ENCODE data around the gene POLR2J.
A peak's percentile ranks its signal among the peaks of the same experiment; 100 is the strongest.

The POLR2J gene

DNA sequence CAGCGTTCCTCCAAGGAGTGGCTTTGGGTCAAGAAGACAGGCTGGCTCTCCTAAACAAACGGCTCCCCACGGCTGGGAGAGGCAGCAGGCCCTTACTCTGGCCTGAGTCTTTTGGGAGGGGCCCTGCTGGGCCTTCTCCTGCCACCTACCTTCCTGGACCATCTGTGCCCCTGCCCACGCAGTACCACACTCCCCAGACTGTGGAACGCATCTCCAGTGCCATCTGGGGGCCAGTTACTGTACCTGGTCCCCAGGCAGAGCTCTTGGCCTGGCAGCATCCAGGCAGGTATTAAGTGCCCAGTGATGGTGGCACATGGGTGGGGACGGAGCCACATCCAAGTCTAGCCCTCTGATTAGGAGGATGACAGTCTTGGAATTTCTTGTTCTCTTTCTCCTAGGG lies 28.5 kb downstream of the POLR2J start:
- H3K36me3 ChIP-seq (ENCODE audit: insufficient read depth, low read length), result peaks cover 26% of the 10 kb centered on the region
- no peaks in the 10 kb centered on the region for H3K27me3 ChIP-seq (ENCODE audit: insufficient read depth, low read length)
- no peak overlapping the region for H3K4me3 ChIP-seq (ENCODE audit: low read length)
- H2AFZ ChIP-seq (ENCODE audit: low read depth, low read length), result no peak overlapping the region
- no peaks in the 10 kb centered on the region for H3K9me3 ChIP-seq (ENCODE audit: low read length)
- H3K4me1 ChIP-seq (ENCODE audit: insufficient read depth, low read length), result peaks cover 8% of the 10 kb centered on the region

DNA sequence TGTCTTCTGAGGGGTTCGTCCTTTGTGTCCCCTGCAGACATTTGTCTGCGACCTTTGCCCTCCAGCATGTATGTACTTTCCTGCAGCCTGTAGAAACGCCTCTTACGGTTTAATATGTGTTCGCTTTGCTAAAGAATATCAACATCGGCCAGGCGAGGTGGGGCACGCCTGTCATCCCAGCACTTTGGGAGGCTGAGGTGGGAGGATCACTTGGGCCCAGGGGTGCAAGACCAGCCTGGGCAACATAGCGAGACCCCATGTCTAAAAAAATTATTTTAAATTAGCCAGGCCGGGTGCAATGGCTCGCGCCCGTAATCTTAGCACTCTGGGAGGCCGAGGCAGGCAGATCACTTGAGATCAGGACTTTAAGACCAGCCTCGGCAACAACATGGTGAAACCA lies 29.6 kb downstream of the POLR2J start:
- H3K9me3 ChIP-seq (ENCODE audit: low read length), result no peaks in the 10 kb centered on the region
- H3K4me3 ChIP-seq (ENCODE audit: low read length), result no peak overlapping the region
- H3K36me3 ChIP-seq (ENCODE audit: insufficient read depth, low read length), result peaks cover 27% of the 10 kb centered on the region
- no peaks in the 10 kb centered on the region for H3K27me3 ChIP-seq (ENCODE audit: insufficient read depth, low read length)
- peaks cover 8% of the 10 kb centered on the region for H3K4me1 ChIP-seq (ENCODE audit: insufficient read depth, low read length)
- H2AFZ ChIP-seq (ENCODE audit: low read depth, low read length), result no peak overlapping the region

DNA sequence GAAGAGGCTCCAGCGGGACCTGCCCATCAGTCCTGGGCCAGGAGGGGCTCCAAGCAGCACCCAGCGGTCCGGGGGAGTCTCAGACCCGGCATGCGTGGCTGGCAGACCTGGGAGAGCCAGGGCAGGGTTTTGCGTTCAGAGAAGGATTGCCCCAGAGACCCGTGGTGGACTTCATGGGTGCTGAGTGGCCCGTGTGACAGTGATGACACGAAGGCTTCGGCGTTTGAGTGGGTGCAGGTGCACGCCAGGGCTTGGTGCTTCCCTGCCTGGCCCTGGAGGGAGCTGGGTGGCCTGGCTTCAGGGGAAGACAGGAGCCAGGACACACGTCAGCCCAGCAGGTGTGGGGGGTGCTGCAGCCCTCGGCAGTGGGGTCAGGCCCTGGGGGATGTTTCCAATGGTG lies 31.4 kb downstream of the POLR2J start:
- Histone ChIP-seq H3K9me3 (ENCODE audit: low read length) (no peaks in the 10 kb centered on the region), H3K4me3 (ENCODE audit: low read length) (no peak overlapping the region), H3K36me3 (ENCODE audit: insufficient read depth, low read length) (peaks cover 31% of the 10 kb centered on the region), H3K4me1 (ENCODE audit: insufficient read depth, low read length) (peaks cover 8% of the 10 kb centered on the region), H2AFZ (ENCODE audit: low read depth, low read length) (no peak overlapping the region), H3K27me3 (ENCODE audit: insufficient read depth, low read length) (no peaks in the 10 kb centered on the region)

DNA sequence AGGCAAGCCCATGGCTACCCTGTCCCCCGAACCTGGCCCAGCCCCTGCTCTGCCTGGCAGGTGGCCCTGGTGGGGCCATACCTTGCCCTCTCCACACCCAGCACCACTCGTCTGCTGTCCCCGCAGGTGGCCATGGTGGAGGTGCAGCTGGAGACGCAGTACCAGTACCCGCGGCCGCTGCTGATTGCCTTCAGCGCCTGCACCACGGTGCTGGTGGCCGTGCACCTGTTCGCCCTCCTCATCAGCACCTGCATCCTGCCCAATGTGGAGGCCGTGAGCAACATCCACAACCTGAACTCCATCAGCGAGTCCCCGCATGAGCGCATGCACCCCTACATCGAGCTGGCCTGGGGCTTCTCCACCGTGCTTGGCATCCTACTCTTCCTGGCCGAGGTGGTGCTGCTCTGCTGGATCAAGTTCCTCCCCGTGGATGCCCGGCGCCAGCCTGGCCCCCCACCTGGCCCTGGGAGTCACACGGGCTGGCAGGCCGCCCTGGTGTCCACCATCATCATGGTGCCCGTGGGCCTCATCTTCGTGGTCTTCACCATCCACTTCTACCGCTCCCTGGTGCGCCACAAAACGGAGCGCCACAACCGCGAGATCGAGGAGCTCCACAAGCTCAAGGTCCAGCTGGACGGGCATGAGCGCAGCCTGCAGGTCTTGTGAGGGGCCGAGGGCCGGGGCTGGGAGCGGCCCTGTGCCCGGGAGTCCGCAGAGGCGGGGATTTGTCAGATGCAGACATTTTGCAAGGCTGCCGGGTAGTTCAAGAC lies 32.1 kb downstream of the POLR2J start:
- Histone ChIP-seq H2AFZ (ENCODE audit: low read depth, low read length) (no peak overlapping the region), H3K4me3 (ENCODE audit: low read length) (no peak overlapping the region), H3K27me3 (ENCODE audit: insufficient read depth, low read length) (no peaks in the 10 kb centered on the region), H3K36me3 (ENCODE audit: insufficient read depth, low read length) (peaks cover 35% of the 10 kb centered on the region), H3K4me1 (ENCODE audit: insufficient read depth, low read length) (peaks cover 6% of the 10 kb centered on the region), H3K9me3 (ENCODE audit: low read length) (no peaks in the 10 kb centered on the region)

DNA sequence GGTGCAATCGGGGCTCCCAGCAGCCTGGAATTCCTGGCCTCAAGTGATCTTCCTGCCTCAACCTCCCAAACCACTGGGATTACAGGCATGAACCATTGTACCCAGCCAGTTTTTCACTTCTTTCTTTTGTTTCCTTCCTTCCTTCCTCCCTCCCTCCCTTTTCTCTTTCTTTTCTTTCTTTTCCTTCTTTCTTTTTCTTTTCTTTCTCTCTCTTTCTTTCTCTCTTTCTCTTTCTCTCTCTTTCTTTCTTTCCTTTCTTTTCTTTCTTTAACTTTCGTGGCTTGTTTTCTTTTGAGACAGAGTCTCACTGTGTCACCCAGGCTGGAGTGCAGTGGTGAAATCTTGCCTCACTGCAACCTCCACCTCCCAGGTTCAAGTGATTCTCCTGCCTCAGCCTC lies 33.0 kb downstream of the POLR2J start:
- Histone ChIP-seq H3K27me3 (ENCODE audit: insufficient read depth, low read length) (no peaks in the 10 kb centered on the region), H3K4me1 (ENCODE audit: insufficient read depth, low read length) (peaks cover 5% of the 10 kb centered on the region), H3K4me3 (ENCODE audit: low read length) (no peak overlapping the region), H3K36me3 (ENCODE audit: insufficient read depth, low read length) (peaks cover 38% of the 10 kb centered on the region), H2AFZ (ENCODE audit: low read depth, low read length) (no peak overlapping the region), H3K9me3 (ENCODE audit: low read length) (no peaks in the 10 kb centered on the region)

DNA sequence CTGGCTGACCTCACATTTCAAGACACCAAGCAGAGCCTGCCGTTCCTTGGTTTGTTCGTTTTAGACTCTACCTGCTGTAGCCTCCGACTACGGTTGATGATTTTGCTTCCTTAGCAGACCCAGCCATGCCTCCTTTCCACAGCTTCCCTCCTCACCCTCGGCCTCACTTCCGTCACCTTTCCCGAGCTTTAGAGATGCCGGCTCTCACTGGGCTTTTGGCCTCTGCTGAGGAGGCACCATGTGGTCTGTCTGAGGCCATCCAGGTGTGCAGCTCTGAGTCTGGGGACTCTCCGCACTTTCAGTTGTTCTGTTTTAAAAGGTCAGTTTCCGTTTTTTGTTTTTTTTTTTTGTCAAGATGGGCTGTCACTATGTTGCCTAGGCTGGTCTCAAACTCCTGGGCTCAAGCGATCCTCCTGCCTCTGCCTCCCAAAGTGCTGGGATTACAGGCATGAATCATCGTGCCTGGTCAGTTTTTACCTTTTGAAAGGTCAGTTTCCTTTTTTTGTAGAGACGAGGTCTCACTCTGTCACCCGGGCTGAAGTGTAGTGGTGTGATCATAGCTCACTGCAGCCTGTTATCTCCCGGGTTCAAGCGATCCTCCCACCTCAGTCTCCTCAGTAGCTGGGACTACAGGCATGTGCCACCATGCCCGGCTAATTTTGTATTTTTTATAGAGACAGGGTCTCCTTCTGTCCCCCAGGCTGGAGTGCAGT lies 33.6 kb downstream of the POLR2J start:
- Histone ChIP-seq H3K4me3 (ENCODE audit: low read length) (no peak overlapping the region), H3K36me3 (ENCODE audit: insufficient read depth, low read length) (peaks cover 38% of the 10 kb centered on the region), H3K4me1 (ENCODE audit: insufficient read depth, low read length) (peaks cover 5% of the 10 kb centered on the region), H2AFZ (ENCODE audit: low read depth, low read length) (no peak overlapping the region), H3K27me3 (ENCODE audit: insufficient read depth, low read length) (no peaks in the 10 kb centered on the region), H3K9me3 (ENCODE audit: low read length) (no peaks in the 10 kb centered on the region)

DNA sequence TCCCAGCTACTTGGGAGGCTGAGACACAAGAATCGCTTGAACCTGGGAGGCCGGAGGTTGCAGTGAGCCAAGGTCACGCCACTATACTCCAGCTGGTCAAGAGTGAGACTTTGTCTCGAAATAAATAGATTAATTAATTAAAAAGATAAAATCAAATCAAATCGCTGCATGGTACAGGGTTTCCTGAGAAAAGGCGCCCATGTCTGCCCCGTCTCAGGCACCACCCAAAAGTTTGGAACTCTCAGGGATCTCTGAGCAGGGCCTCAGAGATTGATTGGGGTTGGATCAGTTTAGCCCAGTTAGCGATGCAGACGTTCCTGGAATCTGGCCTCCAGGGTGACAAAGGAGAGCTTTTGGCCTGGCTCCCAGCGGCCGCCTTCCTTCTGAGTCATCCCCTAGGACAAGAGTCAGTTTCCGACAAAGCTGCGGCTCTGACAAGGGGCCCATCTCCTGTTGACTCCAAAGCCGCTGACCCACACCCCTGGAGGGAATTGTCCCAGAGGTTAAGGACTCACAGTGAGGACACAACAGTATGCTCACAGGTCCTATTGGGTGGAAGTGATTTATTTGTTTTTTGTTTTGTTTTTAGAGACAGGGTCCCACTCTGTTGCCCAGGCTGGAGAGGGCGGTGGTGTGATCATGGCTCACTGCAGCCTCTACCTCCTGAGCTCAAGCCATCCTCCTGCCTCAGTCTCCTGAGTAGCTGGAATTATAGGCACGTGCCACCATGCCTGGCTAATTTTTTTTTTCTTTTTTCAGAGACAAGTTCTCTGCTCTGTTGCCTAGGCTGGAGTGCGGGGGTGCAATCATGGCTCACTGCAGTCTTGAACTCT lies 38.5 kb downstream of the POLR2J start:
- peaks cover 25% of the 10 kb centered on the region for H3K36me3 ChIP-seq (ENCODE audit: insufficient read depth, low read length)
- peaks cover 5% of the 10 kb centered on the region for H3K4me1 ChIP-seq (ENCODE audit: insufficient read depth, low read length)
- no peak overlapping the region for H3K4me3 ChIP-seq (ENCODE audit: low read length)
- no peak overlapping the region for H2AFZ ChIP-seq (ENCODE audit: low read depth, low read length)
- no peaks in the 10 kb centered on the region for H3K9me3 ChIP-seq (ENCODE audit: low read length)
- no peaks in the 10 kb centered on the region for H3K27me3 ChIP-seq (ENCODE audit: insufficient read depth, low read length)

DNA sequence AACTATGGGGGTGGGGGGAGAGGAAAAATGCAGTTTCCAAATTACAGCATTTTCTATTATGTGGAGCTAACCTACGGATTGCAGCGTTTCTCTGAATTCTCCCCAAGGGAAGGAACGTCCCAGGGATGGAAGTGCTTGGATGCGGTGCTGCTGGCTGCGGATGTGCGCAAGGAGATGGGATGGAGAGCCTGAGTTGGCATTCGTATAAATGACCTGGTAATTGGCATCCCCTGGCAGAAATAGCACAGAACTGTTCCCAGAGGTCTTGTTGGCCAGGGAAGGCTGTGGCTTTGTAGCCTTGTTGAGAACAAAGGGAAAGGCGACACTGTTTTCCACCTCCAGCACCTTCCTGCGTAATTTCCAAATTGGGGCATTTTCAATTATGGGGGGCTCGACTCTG lies 42.6 kb downstream of the POLR2J start:
- H2AFZ ChIP-seq (ENCODE audit: low read depth, low read length), result no peak overlapping the region
- H3K27me3 ChIP-seq (ENCODE audit: insufficient read depth, low read length), result no peaks in the 10 kb centered on the region
- peaks cover 10% of the 10 kb centered on the region for H3K36me3 ChIP-seq (ENCODE audit: insufficient read depth, low read length)
- no peaks in the 10 kb centered on the region for H3K9me3 ChIP-seq (ENCODE audit: low read length)
- H3K4me3 ChIP-seq (ENCODE audit: low read length), result no peak overlapping the region
- H3K4me1 ChIP-seq (ENCODE audit: insufficient read depth, low read length), result peaks cover 22% of the 10 kb centered on the region

DNA sequence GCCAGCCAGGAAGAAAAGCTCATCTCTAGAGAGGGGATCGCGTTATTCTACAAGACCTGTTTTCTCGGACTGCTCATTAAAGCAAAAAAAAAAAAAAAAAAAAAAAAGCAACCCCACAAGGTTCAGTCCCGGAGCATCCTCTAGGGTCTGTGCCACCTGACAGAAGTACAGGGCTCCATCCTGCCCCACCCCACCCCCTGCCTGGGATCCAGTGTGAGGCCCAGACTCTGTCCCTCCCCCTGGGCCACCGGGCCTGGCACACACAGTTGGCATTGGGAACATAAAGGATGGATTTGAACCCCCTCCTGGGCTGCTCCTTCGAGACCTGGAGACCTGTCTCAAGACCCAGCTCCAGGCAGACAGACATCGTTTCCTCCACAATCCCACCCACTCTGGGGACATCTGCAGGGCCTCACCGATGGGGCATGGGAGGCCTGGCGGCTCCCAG lies 44.7 kb downstream of the POLR2J start:
- peak overlapping the region; percentile 98 for H2AFZ ChIP-seq (ENCODE audit: low read depth, low read length)
- H3K4me3 ChIP-seq (ENCODE audit: low read length), result peak overlapping the region; percentile 96
- peaks cover 22% of the 10 kb centered on the region for H3K4me1 ChIP-seq (ENCODE audit: insufficient read depth, low read length)
- H3K9me3 ChIP-seq (ENCODE audit: low read length), result no peaks in the 10 kb centered on the region
- H3K27me3 ChIP-seq (ENCODE audit: insufficient read depth, low read length), result no peaks in the 10 kb centered on the region
- H3K36me3 ChIP-seq (ENCODE audit: insufficient read depth, low read length), result peaks cover 5% of the 10 kb centered on the region

DNA sequence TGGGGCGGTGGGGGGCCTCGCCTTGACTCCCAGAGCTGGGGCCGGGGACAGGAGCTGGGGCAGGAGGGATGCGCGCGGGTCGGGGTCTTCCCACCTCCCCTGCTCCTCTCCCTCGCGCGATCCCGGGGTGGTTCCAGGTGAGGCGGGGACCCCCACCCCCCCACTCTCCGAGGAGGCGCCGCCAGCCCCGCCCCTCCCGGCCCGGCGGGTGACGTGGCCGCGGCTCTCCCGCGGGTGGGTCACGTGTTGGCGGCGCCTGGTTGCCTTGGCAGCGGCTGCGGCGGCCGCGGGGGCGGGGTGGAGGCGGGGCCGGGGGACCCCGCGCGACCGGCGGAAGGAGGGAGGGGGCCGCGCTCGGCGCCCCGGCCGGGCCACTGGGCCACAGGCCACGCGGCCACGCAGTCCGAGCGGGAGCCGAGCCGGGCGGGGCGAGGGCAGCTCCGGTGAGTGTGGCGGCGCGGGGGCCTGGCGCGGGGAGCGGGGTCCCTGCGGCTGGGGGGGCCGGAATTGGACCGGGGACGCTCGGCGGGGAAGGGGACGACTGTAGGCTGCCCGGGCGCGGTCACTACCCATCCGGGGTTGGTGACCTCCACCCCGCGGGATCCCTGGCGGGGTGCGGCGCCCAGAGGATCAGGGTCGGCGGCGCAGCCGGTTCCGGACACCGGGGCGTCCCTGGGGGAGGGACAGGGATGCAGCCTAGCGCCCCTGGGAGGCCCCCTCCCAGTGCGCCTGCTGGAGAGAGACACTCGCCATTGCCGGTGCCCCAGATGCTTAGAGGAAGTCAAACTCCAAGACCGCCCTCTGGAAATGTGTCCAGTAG lies 45.3 kb downstream of the POLR2J start, which contains the start of gene ORAI2:
TSS of gene ORAI2 (plus strand) at position 357 of the 820 bp plus-strand sequence. CDS start 5,382 bp downstream, outside the sequence.
- Histone ChIP-seq H3K4me3 (ENCODE audit: low read length) (peak within 1 kb of the TSS; percentile 96), H3K36me3 (ENCODE audit: insufficient read depth, low read length) (no peaks in the 10 kb centered on the region), H3K27me3 (ENCODE audit: insufficient read depth, low read length) (no peaks in the 10 kb centered on the region), H3K4me1 (ENCODE audit: insufficient read depth, low read length) (peaks cover 22% of the 10 kb centered on the region), H3K9me3 (ENCODE audit: low read length) (no peaks in the 10 kb centered on the region), H2AFZ (ENCODE audit: low read depth, low read length) (peak within 1 kb of the TSS; percentile 98)

DNA sequence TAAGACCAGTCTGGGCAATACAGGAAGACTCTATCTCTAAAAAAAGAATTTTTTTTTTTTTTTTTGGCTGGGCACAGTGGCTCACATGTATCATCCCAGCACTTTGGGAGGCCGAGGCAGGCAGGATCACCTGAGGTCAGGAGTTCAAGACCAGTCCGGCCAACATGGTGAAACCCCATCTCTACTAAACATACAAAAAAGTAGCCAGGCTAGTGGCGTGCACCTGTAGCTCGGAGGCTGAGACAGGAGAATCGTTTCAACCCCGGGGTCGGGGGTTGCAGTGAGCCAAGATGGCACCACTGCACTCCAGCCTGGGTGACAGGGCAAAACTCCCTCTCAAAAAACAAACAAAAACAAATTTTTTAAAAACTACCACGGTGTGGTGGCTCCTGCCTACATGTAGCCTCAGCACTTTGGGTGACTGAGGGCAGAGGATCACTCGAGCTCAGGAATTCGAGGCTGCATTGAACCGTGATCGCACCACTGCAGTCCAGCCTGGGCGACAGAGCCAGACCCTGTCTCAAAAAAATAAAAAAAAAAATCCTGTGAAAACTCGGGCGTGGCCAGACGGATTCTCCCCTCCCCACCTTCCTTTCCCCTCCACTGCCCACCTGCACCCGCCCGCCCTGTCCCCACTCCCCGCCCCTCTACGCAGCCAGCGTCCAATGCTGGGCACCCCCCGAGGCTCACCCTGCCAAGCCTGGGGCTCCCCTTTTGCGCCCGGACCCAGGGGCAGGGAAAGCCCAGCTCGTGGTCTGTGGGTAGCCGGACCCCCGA lies 46.1 kb downstream of the POLR2J start:
- no peaks in the 10 kb centered on the region for H3K36me3 ChIP-seq (ENCODE audit: insufficient read depth, low read length)
- no peaks in the 10 kb centered on the region for H3K9me3 ChIP-seq (ENCODE audit: low read length)
- H3K4me1 ChIP-seq (ENCODE audit: insufficient read depth, low read length), result peaks cover 22% of the 10 kb centered on the region
- H3K4me3 ChIP-seq (ENCODE audit: low read length), result peak overlapping the region; percentile 96
- no peaks in the 10 kb centered on the region for H3K27me3 ChIP-seq (ENCODE audit: insufficient read depth, low read length)
- peak overlapping the region; percentile 98 for H2AFZ ChIP-seq (ENCODE audit: low read depth, low read length)

All from neuron (in vitro differentiated cells).